Activated CD4-positive, alpha-beta T cell treated with anti-CD3 and anti-CD28 coated beads, Interleukin-2, amount 10 ng/mL, durations not matched to agents 7 days and 5 days (primary cell): ENCODE results near the gene EGLN1. TPM values are rescaled to one million over a fixed set of nuclear protein-coding genes. Genes with fewer than 3 reads are reported as not detected.
A peak's percentile ranks its signal among the peaks of the same experiment; 100 is the strongest.

Experiments used
- CTCF ChIA-PET: fragments of 350-600 bp; sonication (Branson Sonifier 250); formaldehyde crosslinking; loops from one replicate; lab custom pipeline; 2021; ENCODE audit warnings: antibody characterized with exemption; lab: Charles Lee
- POLR2A ChIA-PET: fragments of 350-600 bp; sonication (Branson Sonifier 250); formaldehyde crosslinking; loops from one replicate; lab custom pipeline; 2021; ENCODE audit warnings: antibody characterized with exemption; lab: Charles Lee
- DNase-seq: peaks from one replicate; pipeline ENCODE4 v3.0.0-alpha.2; 2020
- H3K27ac Mint-ChIP-seq: one replicate; pipeline ENCODE4 v1.8.0; 2021; ENCODE audit warnings: mild to moderate bottlenecking, moderate library complexity, mixed read lengths
- H3K27me3 Mint-ChIP-seq: one replicate; pipeline ENCODE4 v1.8.0; 2021; ENCODE audit warnings: mixed read lengths
- H3K36me3 Mint-ChIP-seq: one replicate; pipeline ENCODE4 v1.8.0; 2021; ENCODE audit warnings: low read depth, mixed read lengths
- H3K4me1 Mint-ChIP-seq: one replicate; pipeline ENCODE4 v1.8.0; 2021; ENCODE audit warnings: mixed read lengths
- H3K4me3 Mint-ChIP-seq: one replicate; pipeline ENCODE4 v1.8.0; 2021; ENCODE audit warnings: mild to moderate bottlenecking, moderate library complexity, mixed read lengths
- H3K9me3 Mint-ChIP-seq: one replicate; pipeline ENCODE4 v1.8.0; 2021; ENCODE audit warnings: mixed read lengths
- total RNA-seq, 2 experiments: library from RNA; stranded (reverse); gene quantifications; one replicate each; pipeline ENCODE4 v1.2.3, GENCODE V29; 2021

The EGLN1 gene
- total RNA-seq, 2 experiments from 2014 or later, result 29.3 to 39.7 TPM

DNA sequence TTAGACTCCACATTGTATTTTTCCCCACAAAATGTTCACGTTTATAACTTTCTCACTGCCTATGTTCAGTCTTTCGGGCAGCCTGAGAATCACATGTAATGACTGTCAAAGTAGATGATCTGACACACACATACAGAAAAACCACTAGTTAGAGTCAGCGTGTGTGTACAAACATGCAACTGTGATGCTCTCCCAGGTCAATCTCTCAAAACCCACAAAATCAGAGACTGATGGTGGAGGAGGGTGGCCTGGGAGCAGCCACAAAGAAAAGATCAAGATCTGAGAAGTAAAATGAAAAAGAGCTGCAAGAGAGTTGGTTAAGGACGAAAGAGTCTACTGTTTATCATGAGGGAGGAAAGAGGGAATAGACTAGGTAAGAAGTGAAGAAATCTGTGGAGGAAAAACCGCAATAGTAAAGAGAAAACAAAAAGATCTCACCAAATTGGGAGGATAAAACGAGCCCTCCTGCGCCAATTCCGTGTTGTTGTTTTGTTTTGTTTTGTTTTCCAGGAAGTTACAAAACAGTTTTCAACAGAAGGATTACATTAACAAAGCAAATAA lies 2.3 kb downstream of the EGLN1 start:
- Mint-ChIP-seq H3K36me3 (peaks cover 39% of the 10 kb centered on the region), H3K9me3 (no peaks in the 10 kb centered on the region), H3K27ac (peak overlapping the region; percentile 93), H3K4me3 (peak overlapping the region; percentile 82), H3K27me3 (no peaks in the 10 kb centered on the region), H3K4me1 (peaks cover 45% of the 10 kb centered on the region)
- ChIA-PET POLR2A (no interaction called here), CTCF (interaction anchor here (1.3 kb wide), 1 partner anchor 104 kb away, joined by 3 read pairs; no protein-coding TSS in a partner anchor)
- no peak for DNase-seq

DNA sequence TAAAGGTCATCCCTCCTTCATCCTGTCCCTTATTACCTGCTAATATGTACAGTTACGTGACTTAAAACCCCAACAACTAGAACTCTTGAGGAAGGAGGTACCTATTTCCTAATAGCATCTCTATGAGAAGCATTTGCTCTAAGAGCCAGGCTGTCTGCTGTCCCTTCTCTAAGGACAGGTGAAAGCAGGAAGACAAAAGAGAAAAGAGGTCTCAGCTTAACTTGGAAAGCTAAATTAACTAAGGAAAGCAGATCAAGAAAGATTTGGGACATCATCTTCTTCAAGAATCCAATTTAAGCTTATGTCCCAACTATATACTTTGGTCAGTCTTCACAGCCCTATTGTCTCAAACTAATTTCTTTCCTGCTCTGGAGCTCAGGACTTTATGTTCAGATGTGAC lies 2.9 kb downstream of the EGLN1 start:
- Mint-ChIP-seq H3K4me1 (peaks cover 48% of the 10 kb centered on the region), H3K27me3 (no peaks in the 10 kb centered on the region), H3K36me3 (peaks cover 43% of the 10 kb centered on the region), H3K27ac (no peak overlapping the region), H3K9me3 (no peaks in the 10 kb centered on the region), H3K4me3 (peak overlapping the region; percentile 82)
- POLR2A ChIA-PET, result no interaction called here
- DNase-seq, result no peak
- CTCF ChIA-PET, result no interaction called here

DNA sequence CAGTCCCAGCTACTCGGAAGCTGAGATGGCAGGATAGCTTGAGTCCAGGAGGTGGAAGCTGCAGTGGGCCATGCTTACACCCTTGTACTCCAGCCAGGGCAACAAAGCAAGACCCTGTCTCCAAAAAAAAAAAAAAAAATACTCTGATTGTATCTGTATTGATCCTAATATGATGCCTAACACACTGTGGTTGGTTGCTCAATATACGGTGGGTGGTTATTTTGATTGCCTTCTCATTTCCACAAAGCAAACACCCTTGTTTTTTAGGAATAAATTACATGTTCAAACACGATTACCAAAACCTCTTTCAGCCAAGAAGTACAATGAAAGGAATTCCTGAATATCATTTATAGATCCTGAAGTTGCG lies 3.4 kb downstream of the EGLN1 start:
- CTCF ChIA-PET, result no interaction called here
- peaks cover 47% of the 10 kb centered on the region for H3K36me3 Mint-ChIP-seq
- no peaks in the 10 kb centered on the region for H3K9me3 Mint-ChIP-seq
- no peaks in the 10 kb centered on the region for H3K27me3 Mint-ChIP-seq
- no peak for DNase-seq
- peaks cover 53% of the 10 kb centered on the region for H3K4me1 Mint-ChIP-seq
- POLR2A ChIA-PET, result interaction anchor here (0.6 kb wide), 1 partner anchor 44 kb away, joined by 3 read pairs; no protein-coding TSS in a partner anchor
- no peak overlapping the region for H3K27ac Mint-ChIP-seq
- H3K4me3 Mint-ChIP-seq, result peak overlapping the region; percentile 82

- POLR2A ChIA-PET, result interaction anchor here (0.6 kb wide), 1 partner anchor 43 kb away, joined by 3 read pairs; no protein-coding TSS in a partner anchor
- CTCF ChIA-PET, result no interaction called here
- Mint-ChIP-seq H3K9me3 (no peaks in the 10 kb centered on the region), H3K36me3 (peaks cover 52% of the 10 kb centered on the region), H3K27me3 (no peaks in the 10 kb centered on the region), H3K27ac (no peak overlapping the region), H3K4me3 (peak overlapping the region; percentile 82), H3K4me1 (peaks cover 57% of the 10 kb centered on the region)
- no peak for DNase-seq
These were observed 3.9 kb downstream of the EGLN1 start for GRCh38 chr1:231418101-231418740.

GRCh38 chr1:231417513-231417912 lies 4.6 kb downstream of the EGLN1 start:
- DNase-seq, result no peak
- ChIA-PET CTCF (no interaction called here), POLR2A (no interaction called here)
- Mint-ChIP-seq H3K27ac (no peak overlapping the region), H3K27me3 (no peaks in the 10 kb centered on the region), H3K4me1 (peaks cover 58% of the 10 kb centered on the region), H3K9me3 (no peaks in the 10 kb centered on the region), H3K4me3 (peak overlapping the region; percentile 23), H3K36me3 (peaks cover 57% of the 10 kb centered on the region)

DNA sequence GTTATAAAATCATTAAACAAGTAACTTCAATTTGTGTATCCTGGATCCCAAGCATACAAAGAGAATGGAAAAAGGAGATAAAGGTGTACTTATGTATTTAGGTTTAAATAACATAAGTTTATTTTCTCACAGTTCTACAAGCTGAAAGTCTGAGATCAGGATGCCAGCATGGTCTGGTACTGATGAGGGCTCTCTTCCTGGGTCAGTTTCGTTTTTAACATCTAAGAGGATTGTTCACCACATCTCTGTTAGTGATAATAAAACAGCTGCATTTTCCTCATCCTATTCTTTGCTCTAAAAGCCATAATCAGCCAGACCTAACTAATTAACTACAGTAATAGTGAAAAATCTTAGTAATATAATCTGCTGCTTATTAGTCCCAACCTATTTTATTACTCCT lies 5.2 kb downstream of the EGLN1 start:
- CTCF ChIA-PET, result no interaction called here
- POLR2A ChIA-PET, result no interaction called here

GRCh38 chr1:231415018-231415583 lies 7.0 kb downstream of the EGLN1 start:
- DNase-seq, result no peak
- ChIA-PET CTCF (interaction anchor here (1.5 kb wide), 1 partner anchor 13 kb away, joined by 3 read pairs; no protein-coding TSS in a partner anchor), POLR2A (no interaction called here)
- Mint-ChIP-seq H3K27ac (no peak overlapping the region), H3K36me3 (peaks cover 57% of the 10 kb centered on the region), H3K4me1 (peaks cover 63% of the 10 kb centered on the region), H3K9me3 (no peaks in the 10 kb centered on the region), H3K4me3 (no peak overlapping the region), H3K27me3 (no peaks in the 10 kb centered on the region)

More for the DNA sequence above, 5.2 kb downstream of the EGLN1 start:
- Mint-ChIP-seq H3K4me1 (peaks cover 63% of the 10 kb centered on the region), H3K27me3 (no peaks in the 10 kb centered on the region), H3K27ac (no peak overlapping the region), H3K36me3 (peaks cover 63% of the 10 kb centered on the region), H3K9me3 (no peaks in the 10 kb centered on the region), H3K4me3 (peak overlapping the region; percentile 17)
- DNase-seq, result no peak

- Mint-ChIP-seq H3K4me1 (peaks cover 58% of the 10 kb centered on the region), H3K4me3 (no peak overlapping the region)
- CTCF ChIA-PET, result interaction anchor here (0.6 to 1.5 kb wide), 3 partner anchors 11 to 45 kb away, joined by 3 to 7 read pairs (median 3); no protein-coding TSS in a partner anchor
These were observed 7.6 kb downstream of the EGLN1 start for GRCh38 chr1:231414260-231415016.

GRCh38 chr1:231413749-231414082 lies 8.4 kb downstream of the EGLN1 start:
- Mint-ChIP-seq H3K4me1 (peaks cover 52% of the 10 kb centered on the region), H3K9me3 (no peaks in the 10 kb centered on the region), H3K27ac (no peak overlapping the region), H3K36me3 (peaks cover 47% of the 10 kb centered on the region), H3K27me3 (no peaks in the 10 kb centered on the region), H3K4me3 (no peak overlapping the region)
- POLR2A ChIA-PET, result no interaction called here
- DNase-seq, result no peak
- CTCF ChIA-PET, result interaction anchor here (0.8 to 1.5 kb wide), 3 partner anchors 10 to 33 kb away, joined by 3 to 4 read pairs (median 3); no protein-coding TSS in a partner anchor

More at GRCh38 chr1:231414260-231415016, 7.6 kb downstream of the EGLN1 start:
- Mint-ChIP-seq H3K27me3 (no peaks in the 10 kb centered on the region), H3K27ac (no peak overlapping the region), H3K9me3 (no peaks in the 10 kb centered on the region), H3K36me3 (peaks cover 51% of the 10 kb centered on the region)
- no peak for DNase-seq
- POLR2A ChIA-PET, result no interaction called here

- H3K27ac Mint-ChIP-seq, result no peak overlapping the region
- POLR2A ChIA-PET, result no interaction called here
- H3K36me3 Mint-ChIP-seq, result peaks cover 28% of the 10 kb centered on the region
- no peak overlapping the region for H3K4me3 Mint-ChIP-seq
- peaks cover 30% of the 10 kb centered on the region for H3K4me1 Mint-ChIP-seq
- no peaks in the 10 kb centered on the region for H3K27me3 Mint-ChIP-seq
- CTCF ChIA-PET, result interaction anchor here (0.5 to 0.8 kb wide), 3 partner anchors 10 to 70 kb away, joined by 3 to 4 read pairs (median 3); no protein-coding TSS in a partner anchor
- H3K9me3 Mint-ChIP-seq, result no peaks in the 10 kb centered on the region
- no peak for DNase-seq
These were observed 11.0 kb downstream of the EGLN1 start for GRCh38 chr1:231411036-231411531.

DNA sequence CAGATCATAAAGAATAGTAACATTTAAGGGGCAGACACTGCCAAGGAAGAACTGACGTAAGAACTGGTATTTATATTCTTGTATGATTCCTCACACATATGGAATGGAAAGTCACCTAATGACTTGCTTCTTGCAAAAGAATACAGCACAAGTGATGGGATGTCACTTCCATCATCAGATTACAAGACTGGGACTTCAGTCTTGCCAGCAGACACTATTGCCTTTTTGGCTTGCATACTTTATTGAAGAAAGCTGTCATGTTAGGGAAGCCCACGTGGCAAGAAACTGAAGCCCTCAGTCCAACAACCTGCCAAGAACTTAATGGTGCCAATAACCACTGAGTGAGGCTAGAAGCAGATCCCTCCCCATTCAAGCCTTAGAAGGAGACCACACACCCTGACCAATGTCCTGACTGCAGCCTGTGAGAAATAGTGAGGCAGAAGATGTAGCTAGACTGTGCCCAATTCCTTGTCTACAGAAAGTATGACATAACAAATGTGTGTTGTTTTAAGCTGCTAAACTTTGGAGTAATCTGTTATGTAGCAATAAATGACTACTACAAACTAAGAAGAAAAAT lies 12.0 kb downstream of the EGLN1 start:
- H3K4me3 Mint-ChIP-seq, result no peak overlapping the region
- no peaks in the 10 kb centered on the region for H3K27me3 Mint-ChIP-seq
- H3K36me3 Mint-ChIP-seq, result peaks cover 26% of the 10 kb centered on the region
- POLR2A ChIA-PET, result no interaction called here
- peaks cover 27% of the 10 kb centered on the region for H3K4me1 Mint-ChIP-seq
- CTCF ChIA-PET, result interaction anchor here (0.8 to 1.4 kb wide), 3 partner anchors 10 to 15 kb away, joined by 3 read pairs; no protein-coding TSS in a partner anchor
- no peak for DNase-seq
- H3K27ac Mint-ChIP-seq, result no peak overlapping the region
- H3K9me3 Mint-ChIP-seq, result no peaks in the 10 kb centered on the region

DNA sequence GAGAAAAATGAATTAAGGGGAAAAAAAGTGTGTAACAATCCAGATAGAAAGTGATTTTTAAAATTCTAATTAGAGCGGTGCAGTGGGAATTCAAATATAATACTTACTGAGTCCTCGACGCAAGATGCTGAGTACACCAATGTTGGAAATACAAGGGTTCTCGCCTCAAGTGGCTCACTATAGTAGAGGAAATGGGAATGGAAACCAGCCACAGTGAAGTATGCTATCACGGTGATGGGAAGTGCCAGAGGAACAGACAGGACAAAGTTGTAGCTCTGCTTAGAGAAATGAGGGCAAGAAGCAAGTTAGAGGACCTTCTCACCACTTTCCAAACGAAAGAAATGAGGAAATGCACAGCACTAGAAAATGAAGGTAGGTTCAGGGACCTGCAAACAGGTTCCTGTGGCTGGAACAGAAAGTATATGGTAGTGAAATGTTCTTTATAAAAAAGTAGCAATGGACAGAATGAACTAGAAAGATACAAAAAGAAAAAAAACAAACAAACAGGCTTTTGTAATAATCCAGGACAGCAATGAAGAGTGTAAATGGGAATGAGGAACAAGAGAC lies 13.5 kb downstream of the EGLN1 start:
- Mint-ChIP-seq H3K36me3 (peaks cover 20% of the 10 kb centered on the region), H3K27me3 (no peaks in the 10 kb centered on the region), H3K4me3 (no peak overlapping the region), H3K27ac (no peak overlapping the region), H3K4me1 (peaks cover 18% of the 10 kb centered on the region), H3K9me3 (no peaks in the 10 kb centered on the region)
- CTCF ChIA-PET, result interaction anchor here (1.1 kb wide), 1 partner anchor 12 kb away, joined by 3 read pairs; no protein-coding TSS in a partner anchor
- POLR2A ChIA-PET, result no interaction called here
- DNase-seq, result no peak
